Panc1 (cell line): ENCODE data around the gene HIPK4. TPM values are rescaled to one million over a fixed set of nuclear protein-coding genes. Genes with fewer than 3 reads are reported as not detected.

Experiments
- ATAC-seq: fragments of 200-7000 bp; cut with Tn5 transposase; 2 replicates; pipeline ENCODE4 v1.9.1; 2020; ENCODE audit warnings: mild to moderate bottlenecking, moderate library complexity
- BruUV-seq: library from RNA; stranded (reverse); fragments of 400-500 nt; replicated peaks from 2 replicates; lab custom pipeline; 2021; lab: Mats Ljungman, UMichigan
- CTCF ChIA-PET: fragments of 300-600 bp; sonication (Branson Sonifier 250); formaldehyde crosslinking; loops from one replicate; lab custom pipeline; 2022; ENCODE audit warnings: antibody characterized with exemption; lab: Charles Lee
- POLR2A ChIA-PET: fragments of 300-600 bp; sonication (Branson Sonifier 250); formaldehyde crosslinking; loops from one replicate; lab custom pipeline; 2022; ENCODE audit warnings: antibody characterized with exemption; lab: Charles Lee
- DNase-seq: peaks from one replicate; pipeline ENCODE4 v3.0.0-alpha.2; 2010; ENCODE audit warnings: low read depth, low spot score
- H3K27ac ChIP-seq: 2 replicates; pipeline ENCODE4 v1.5.1; 2011; ENCODE audit warnings: mild to moderate bottlenecking, low read length, inconsistent platforms
- H3K27me3 ChIP-seq: fragments of 200-500 bp; sonication (Bioruptor generic); 2 replicates; pipeline ENCODE4 v1.6.0; 2014; ENCODE audit warnings: low read length, inconsistent platforms; ENCODE audit not compliant: control insufficient read depth, insufficient read depth
- H3K36me3 ChIP-seq: fragments of 200-500 bp; sonication (Bioruptor generic); 2 replicates; pipeline ENCODE4 v1.5.1; 2014; ENCODE audit warnings: inconsistent platforms, mild to moderate bottlenecking, low read length, moderate library complexity; ENCODE audit not compliant: control insufficient read depth, insufficient read depth
- H3K4me1 ChIP-seq: 2 replicates; pipeline ENCODE4 v1.5.1; 2011; ENCODE audit warnings: inconsistent platforms, mild to moderate bottlenecking, low read length, moderate library complexity; ENCODE audit not compliant: control insufficient read depth, insufficient read depth
- H3K4me3 ChIP-seq, 2 experiments: 2 replicates each; pipeline ENCODE4 v1.5.1; 2011 to 2012; ENCODE audit warnings: low read depth in 2 of 2, low read length in 2 of 2, mild to moderate bottlenecking in 2 of 2, inconsistent platforms in 1 of 2, moderate library complexity in 1 of 2
- H3K9me3 ChIP-seq: fragments of 200-500 bp; sonication (Bioruptor generic); 2 replicates; pipeline ENCODE4 v1.5.1; 2014; ENCODE audit warnings: low read depth, mild to moderate bottlenecking, inconsistent platforms, low read length, moderate library complexity; ENCODE audit not compliant: control insufficient read depth, insufficient read depth
- POLR2AphosphoS5 ChIP-seq: IDR thresholded peaks from 2 replicates; pipeline ENCODE4 v1.6.1; 2012; ENCODE audit warnings: mild to moderate bottlenecking, low read depth, low read length, moderate library complexity
- REST ChIP-seq, 2 experiments: IDR thresholded peaks; 2 replicates each; pipeline ENCODE4 v1.6.1; 2011 to 2012; ENCODE audit warnings: low read depth in 2 of 2, control low read depth in 1 of 2, low read length in 1 of 2, mild to moderate bottlenecking in 1 of 2, moderate library complexity in 1 of 2; ENCODE audit not compliant: insufficient read depth in 1 of 2
- SIN3A ChIP-seq: IDR thresholded peaks from 2 replicates; pipeline ENCODE4 v1.6.1; 2012; ENCODE audit warnings: low read depth, mild to moderate bottlenecking, low read length, moderate library complexity, borderline replicate concordance; ENCODE audit not compliant: insufficient read depth
- TCF7L2 ChIP-seq: IDR thresholded peaks from 2 replicates; pipeline ENCODE4 v1.6.1; 2011; ENCODE audit warnings: mild to moderate bottlenecking, low read depth, low read length, inconsistent platforms
- in situ Hi-C: cut with HindIII; loops from 2 replicates; pipeline ENCODE4 v1.10.0; 2016; ENCODE audit warnings: low sequenced_read_pairs, low pct_unique_long_range_greater_than_20kb
- intact Hi-C: fragments of 100-400 bp; cut with micrococcal nuclease; formaldehyde crosslinking; loops from one replicate; pipeline ENCODE4 v1.10.0; 2022; ENCODE audit not compliant: unreplicated experiment
- total RNA-seq: library from RNA; stranded (reverse); gene quantifications from one replicate; pipeline ENCODE4 v1.2.1, GENCODE V29; 2021; ENCODE audit not compliant: unreplicated experiment
- TF ChIP-seq, protein P1 (sequence below): fragments of 450-650 bp; IDR thresholded peaks from 2 replicates; pipeline ENCODE4 v1.5.1; 2017; ENCODE audit warnings: mild to moderate bottlenecking

Gene HIPK4
- total RNA-seq, 1 experiment from 2014 or later = 0.13 TPM

DNA sequence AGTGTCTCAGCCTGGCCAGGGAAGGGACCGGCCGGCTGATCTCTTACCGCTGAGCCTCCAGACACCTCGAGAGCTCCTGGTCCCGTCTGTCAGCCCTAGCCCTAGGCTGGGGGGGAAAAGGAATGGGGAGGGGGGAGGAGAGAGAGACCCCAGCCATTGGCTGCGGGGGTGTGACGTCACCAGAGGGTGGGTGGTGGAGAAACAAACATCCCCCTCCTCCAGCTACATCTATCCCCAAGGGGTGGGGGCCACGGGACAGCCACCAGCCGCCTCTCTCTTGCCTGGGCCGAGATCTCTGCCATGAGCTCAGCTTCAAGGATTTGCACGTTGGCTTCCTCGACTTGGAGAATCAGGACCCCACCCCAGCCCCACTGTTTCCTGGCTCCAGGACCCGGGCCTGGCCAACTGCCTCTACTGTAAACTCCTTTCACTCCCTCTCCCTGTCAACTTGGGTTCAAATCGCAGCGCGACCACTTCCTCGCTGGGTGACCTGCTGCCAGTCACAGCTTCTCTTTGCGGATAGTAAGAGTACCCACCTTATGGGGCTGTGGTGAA lies 23.4 kb upstream of the HIPK4 start, which contains the start of gene PRX:
PRX (minus strand) TSS at position 88 of the 555 bp plus-strand sequence. CDS start 5,446 bp downstream, outside the sequence.
- Histone ChIP-seq H3K4me3 (no peak within 1 kb of the TSS), H3K27me3 (no peaks in the 10 kb centered on the region), H3K4me1 (peaks cover 12% of the 10 kb centered on the region), H3K36me3 (no peaks in the 10 kb centered on the region), H3K9me3 (no peaks in the 10 kb centered on the region), H3K27ac (no peak within 1 kb of the TSS)
- BruUV-seq = no TSS peak
- POLR2A ChIA-PET = interaction anchor here (0.6 kb wide), 1 partner anchor 185 kb away, joined by 5 read pairs; no protein-coding TSS in a partner anchor
- ATAC-seq (no peak), DNase-seq (no peak)
- CTCF ChIA-PET = no interaction called here
- TF ChIP-seq, protein P1, sequence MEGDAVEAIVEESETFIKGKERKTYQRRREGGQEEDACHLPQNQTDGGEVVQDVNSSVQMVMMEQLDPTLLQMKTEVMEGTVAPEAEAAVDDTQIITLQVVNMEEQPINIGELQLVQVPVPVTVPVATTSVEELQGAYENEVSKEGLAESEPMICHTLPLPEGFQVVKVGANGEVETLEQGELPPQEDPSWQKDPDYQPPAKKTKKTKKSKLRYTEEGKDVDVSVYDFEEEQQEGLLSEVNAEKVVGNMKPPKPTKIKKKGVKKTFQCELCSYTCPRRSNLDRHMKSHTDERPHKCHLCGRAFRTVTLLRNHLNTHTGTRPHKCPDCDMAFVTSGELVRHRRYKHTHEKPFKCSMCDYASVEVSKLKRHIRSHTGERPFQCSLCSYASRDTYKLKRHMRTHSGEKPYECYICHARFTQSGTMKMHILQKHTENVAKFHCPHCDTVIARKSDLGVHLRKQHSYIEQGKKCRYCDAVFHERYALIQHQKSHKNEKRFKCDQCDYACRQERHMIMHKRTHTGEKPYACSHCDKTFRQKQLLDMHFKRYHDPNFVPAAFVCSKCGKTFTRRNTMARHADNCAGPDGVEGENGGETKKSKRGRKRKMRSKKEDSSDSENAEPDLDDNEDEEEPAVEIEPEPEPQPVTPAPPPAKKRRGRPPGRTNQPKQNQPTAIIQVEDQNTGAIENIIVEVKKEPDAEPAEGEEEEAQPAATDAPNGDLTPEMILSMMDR = no peak
- TF ChIP-seq SIN3A = no peak
- no peak for TF ChIP-seq POLR2AphosphoS5
- no peak for TF ChIP-seq TCF7L2
- TF ChIP-seq REST (IDR thresholded peaks at IDR 0.05; ENCODE audit: insufficient read depth in 1 of 2, low read depth in 2 of 2, low read length in 1 of 2) = no peak
- in situ Hi-C loops = no loop called here
- intact Hi-C loops = no loop called here

GRCh38 chr19:40412866-40413265 lies 22.9 kb upstream of the HIPK4 start:
- ATAC-seq (no peak), DNase-seq (no peak)
- Histone ChIP-seq H3K4me1 (peaks cover 12% of the 10 kb centered on the region), H3K9me3 (no peaks in the 10 kb centered on the region), H3K27me3 (no peaks in the 10 kb centered on the region), H3K4me3 (no peak overlapping the region), H3K27ac (no peak overlapping the region), H3K36me3 (no peaks in the 10 kb centered on the region)
- in situ Hi-C loops (no loop called here), intact Hi-C loops (no loop called here)
- no TSS peak for BruUV-seq
- CTCF ChIA-PET = no interaction called here
- POLR2A ChIA-PET = no interaction called here
- no peak for TF ChIP-seq REST (IDR thresholded peaks at IDR 0.05; ENCODE audit: insufficient read depth in 1 of 2, low read depth in 2 of 2, low read length in 1 of 2)
- no peak for TF ChIP-seq TCF7L2
- TF ChIP-seq POLR2AphosphoS5 = no peak
- TF ChIP-seq, protein P1 = no peak
- TF ChIP-seq SIN3A = no peak
